HepG2 (cell line): ENCODE data around the gene LST1. TPM values are rescaled to one million over a fixed set of nuclear protein-coding genes. Genes with fewer than 3 reads are reported as not detected.

ENCODE experiments used
- AGO2 ChIP-seq: fragments of 200-400 bp; formaldehyde crosslinking; optimal IDR thresholded peaks from 2 replicates; pipeline ENCODE3; 2017; ENCODE audit warnings: mild to moderate bottlenecking, low read depth, low read length, moderate library complexity
- FIP1L1 ChIP-seq: fragments of 200-400 bp; formaldehyde crosslinking; IDR thresholded peaks from 2 replicates; pipeline ENCODE4 v1.6.1; 2018; ENCODE audit warnings: low read depth, mild to moderate bottlenecking, low read length, moderate library complexity, borderline replicate concordance; ENCODE audit not compliant: insufficient read depth
- KDM5B ChIP-seq: sonication (generic); formaldehyde crosslinking; IDR thresholded peaks from 2 replicates; pipeline ENCODE4 v1.4.0; 2020; ENCODE audit warnings: missing genetic modification reagents, mild to moderate bottlenecking, borderline replicate concordance
- NR1H2 ChIP-seq: sonication (generic); formaldehyde crosslinking; IDR thresholded peaks from 2 replicates; pipeline ENCODE4 v1.8.1; 2022; ENCODE audit warnings: low read depth, missing genetic modification reagents, borderline replicate concordance
- RBFOX2 ChIP-seq: fragments of 200-400 bp; formaldehyde crosslinking; IDR thresholded peaks from 2 replicates; pipeline ENCODE4 v1.6.1; 2017; ENCODE audit warnings: low read depth, mild to moderate bottlenecking, low read length
- RFX1 ChIP-seq: fragments of 450-650 bp; IDR thresholded peaks from 2 replicates; pipeline ENCODE4 v1.6.1; 2017
- RXRA ChIP-seq: sonication (generic); formaldehyde crosslinking; IDR thresholded peaks from 2 replicates; pipeline ENCODE4 v1.5.1; 2020; ENCODE audit warnings: missing genetic modification reagents
- ZNF383 ChIP-seq: sonication (generic); formaldehyde crosslinking; IDR thresholded peaks from 2 replicates; pipeline ENCODE4 v1.4.0; 2020; ENCODE audit warnings: missing genetic modification reagents, mild to moderate bottlenecking, borderline replicate concordance
- ZNF577 ChIP-seq: sonication (generic); formaldehyde crosslinking; IDR thresholded peaks from 2 replicates; pipeline ENCODE4 v1.4.0; 2020; ENCODE audit warnings: mild to moderate bottlenecking, low read depth, missing genetic modification reagents, borderline replicate concordance
- ZNF660 ChIP-seq: sonication (generic); formaldehyde crosslinking; IDR thresholded peaks from 2 replicates; pipeline ENCODE4 v1.5.1; 2020; ENCODE audit warnings: mild to moderate bottlenecking, low read depth, missing genetic modification reagents, borderline replicate concordance
- ZNF670 ChIP-seq: sonication (generic); formaldehyde crosslinking; IDR thresholded peaks from 2 replicates; pipeline ENCODE4 v1.8.0; 2022; ENCODE audit warnings: mild to moderate bottlenecking, missing genetic modification reagents, borderline replicate concordance
- polyA plus RNA-seq, 8 experiments: library from polyadenylated mRNA; depleted of rRNA in 3 of 8; stranded (reverse) in 7 of 8; unstranded in 1 of 8; fragments of >200 nt; fragmentation: Illumina TruSeq in 4 of 8; extraction: Trizol in 4 of 8; gene quantifications; 2 replicates each; pipeline versions ENCODE4 v1.2.1 to v1.2.3, GENCODE V29; 2011 to 2016; ENCODE audit warnings: low read depth in 4 of 8, missing spikeins in 1 of 8, mixed read lengths in 1 of 8; ENCODE audit not compliant: insufficient read depth in 1 of 8
- total RNA-seq, 5 experiments: library from RNA; depleted of rRNA; stranded (reverse); fragments of >200 nt; fragmentation: Illumina TruSeq; extraction: Trizol; gene quantifications; 2 replicates each; pipeline ENCODE4 v1.2.3, GENCODE V29; 2016; ENCODE audit warnings: low read depth in 1 of 5
- TF ChIP-seq, protein P1 (sequence below): IDR thresholded peaks from 2 replicates; pipeline ENCODE4 v1.6.1; 2016; ENCODE audit warnings: mild to moderate bottlenecking
- TF ChIP-seq, protein P2 (sequence below): sonication (generic); formaldehyde crosslinking; IDR thresholded peaks from 2 replicates; pipeline ENCODE4 v1.8.1; 2023; ENCODE audit warnings: mild to moderate bottlenecking, missing genetic modification reagents
- TF ChIP-seq, protein P3 (sequence below): IDR thresholded peaks from 2 replicates; pipeline ENCODE4 v1.6.1; 2016; ENCODE audit warnings: low read depth

The LST1 gene
- total and polyA plus RNA-seq, 2 of the 13 experiments (the other 11 are each of a cell fraction or from before 2014, with no cell fraction given), result not detected

DNA sequence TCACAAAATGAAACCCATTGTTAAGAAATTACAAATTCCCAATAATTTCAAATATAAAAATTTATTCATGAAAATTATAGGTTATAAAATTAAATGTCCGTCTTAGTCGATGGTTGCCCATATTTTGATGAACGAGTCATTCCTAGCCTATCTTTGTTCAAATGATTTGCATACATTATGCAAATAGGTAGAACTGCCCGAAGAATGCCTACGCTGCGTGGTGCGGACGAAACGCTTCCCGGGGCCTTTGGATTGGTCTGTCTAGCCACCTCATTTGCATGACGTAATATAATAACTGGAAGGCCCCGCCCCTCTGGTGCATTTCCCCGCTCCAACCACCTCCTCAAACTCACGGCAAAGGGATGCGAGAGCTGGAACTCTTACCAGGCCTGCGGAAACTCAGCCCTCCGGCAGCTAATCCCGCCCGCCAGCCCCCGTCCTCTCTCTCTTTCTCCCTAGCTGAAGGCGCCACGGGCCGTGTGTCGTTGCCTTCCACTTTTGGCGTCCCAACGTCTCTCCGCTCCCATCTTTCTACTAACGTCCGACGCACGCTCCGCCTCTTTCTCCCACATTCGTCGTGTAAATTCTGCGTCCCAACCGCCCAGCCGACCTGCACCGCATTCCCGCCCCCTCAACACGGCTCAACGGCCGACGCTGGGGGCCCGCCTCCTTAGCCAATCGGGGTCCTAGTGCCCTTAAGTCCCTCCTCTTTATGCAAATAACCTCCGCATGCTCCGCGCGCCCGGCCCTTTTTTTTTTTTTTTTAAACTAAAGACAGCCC is 33.9 kb downstream of the LST1 start (continued):
- TF ChIP-seq, protein P1, sequence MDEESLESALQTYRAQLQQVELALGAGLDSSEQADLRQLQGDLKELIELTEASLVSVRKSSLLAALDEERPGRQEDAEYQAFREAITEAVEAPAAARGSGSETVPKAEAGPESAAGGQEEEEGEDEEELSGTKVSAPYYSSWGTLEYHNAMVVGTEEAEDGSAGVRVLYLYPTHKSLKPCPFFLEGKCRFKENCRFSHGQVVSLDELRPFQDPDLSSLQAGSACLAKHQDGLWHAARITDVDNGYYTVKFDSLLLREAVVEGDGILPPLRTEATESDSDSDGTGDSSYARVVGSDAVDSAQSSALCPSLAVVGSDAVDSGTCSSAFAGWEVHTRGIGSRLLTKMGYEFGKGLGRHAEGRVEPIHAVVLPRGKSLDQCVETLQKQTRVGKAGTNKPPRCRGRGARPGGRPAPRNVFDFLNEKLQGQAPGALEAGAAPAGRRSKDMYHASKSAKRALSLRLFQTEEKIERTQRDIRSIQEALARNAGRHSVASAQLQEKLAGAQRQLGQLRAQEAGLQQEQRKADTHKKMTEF, result peak; percentile 59; the same call in 1 of the 2 replicates
- TF ChIP-seq ZNF660 (CRISPR knock-in tag), result no peak
- no peak for TF ChIP-seq ZNF577 (CRISPR knock-in tag)
- TF ChIP-seq KDM5B, result no peak; the same call in 1 of the 2 replicates
- no peak; the same call in 1 of the 2 replicates for TF ChIP-seq ZNF383 (CRISPR knock-in tag)
- 0 out of 2 replicates have a peak, but pooled peaks have one; percentile 43 for TF ChIP-seq ZNF670 (CRISPR knock-in tag)
- TF ChIP-seq, protein P2, sequence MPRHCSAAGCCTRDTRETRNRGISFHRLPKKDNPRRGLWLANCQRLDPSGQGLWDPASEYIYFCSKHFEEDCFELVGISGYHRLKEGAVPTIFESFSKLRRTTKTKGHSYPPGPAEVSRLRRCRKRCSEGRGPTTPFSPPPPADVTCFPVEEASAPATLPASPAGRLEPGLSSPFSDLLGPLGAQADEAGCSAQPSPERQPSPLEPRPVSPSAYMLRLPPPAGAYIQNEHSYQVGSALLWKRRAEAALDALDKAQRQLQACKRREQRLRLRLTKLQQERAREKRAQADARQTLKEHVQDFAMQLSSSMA (CRISPR knock-in tag), result peak; percentile 65; the same call in 1 of the 2 replicates
- peak; percentile 75 for TF ChIP-seq RBFOX2
- TF ChIP-seq RFX1, result no peak
- TF ChIP-seq FIP1L1, result 0 out of 2 replicates have a peak, but pooled peaks have one; percentile 63
- TF ChIP-seq NR1H2 (CRISPR knock-in tag), result no peak
- TF ChIP-seq, protein P3, sequence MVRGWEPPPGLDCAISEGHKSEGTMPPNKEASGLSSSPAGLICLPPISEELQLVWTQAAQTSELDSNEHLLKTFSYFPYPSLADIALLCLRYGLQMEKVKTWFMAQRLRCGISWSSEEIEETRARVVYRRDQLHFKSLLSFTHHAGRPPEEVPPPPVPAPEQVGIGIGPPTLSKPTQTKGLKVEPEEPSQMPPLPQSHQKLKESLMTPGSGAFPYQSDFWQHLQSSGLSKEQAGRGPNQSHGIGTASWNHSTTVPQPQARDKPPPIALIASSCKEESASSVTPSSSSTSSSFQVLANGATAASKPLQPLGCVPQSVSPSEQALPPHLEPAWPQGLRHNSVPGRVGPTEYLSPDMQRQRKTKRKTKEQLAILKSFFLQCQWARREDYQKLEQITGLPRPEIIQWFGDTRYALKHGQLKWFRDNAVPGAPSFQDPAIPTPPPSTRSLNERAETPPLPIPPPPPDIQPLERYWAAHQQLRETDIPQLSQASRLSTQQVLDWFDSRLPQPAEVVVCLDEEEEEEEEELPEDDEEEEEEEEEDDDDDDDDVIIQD (CRISPR knock-in tag), result peak; percentile 78; the same call in 1 of the 2 replicates
- no peak for TF ChIP-seq AGO2
- peak; percentile 65 for TF ChIP-seq RXRA
